Measurements from ENCODE around the gene PTGFRN.
A peak's percentile ranks its signal among the peaks of the same experiment; 100 is the strongest.
"Not testable (repeated sequence)": the region's sequence is repeated elsewhere in the genome, so short reads cannot be mapped to it uniquely, and the experiment has no call there.

PTGFRN gene

DNA sequence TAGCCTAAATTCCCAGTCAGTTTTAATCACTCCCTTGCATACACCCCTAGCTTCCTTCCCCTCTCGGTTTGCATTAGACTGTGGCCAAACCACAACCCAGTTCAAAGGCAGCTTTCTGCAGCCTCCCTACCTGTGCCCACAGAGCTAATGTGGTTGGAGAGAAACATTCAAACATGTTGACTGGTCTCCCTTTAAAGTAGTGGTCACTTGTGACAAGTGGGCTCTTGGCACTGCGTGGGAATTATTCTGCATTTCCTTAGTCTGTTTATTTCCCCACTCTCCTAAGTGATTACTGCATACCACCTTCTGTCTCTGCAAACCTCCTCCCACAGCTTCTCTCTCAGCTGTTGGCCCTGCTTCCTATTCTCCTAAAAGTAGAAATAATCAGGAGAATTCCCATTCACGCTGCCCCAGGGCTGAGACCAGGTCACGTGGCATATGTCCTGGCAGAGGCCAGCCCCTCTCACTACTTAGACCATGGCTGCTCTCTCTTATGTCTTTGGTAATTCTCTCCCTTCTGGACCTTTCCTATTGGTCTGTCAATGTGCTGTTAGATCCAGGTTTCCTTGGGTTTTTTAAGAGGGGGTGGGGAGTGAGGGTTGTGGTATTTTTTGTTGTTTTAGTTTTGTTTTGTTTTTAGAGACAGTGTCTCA, 53.4 kb downstream of the PTGFRN start:
- TF ChIP-seq, protein P1, sequence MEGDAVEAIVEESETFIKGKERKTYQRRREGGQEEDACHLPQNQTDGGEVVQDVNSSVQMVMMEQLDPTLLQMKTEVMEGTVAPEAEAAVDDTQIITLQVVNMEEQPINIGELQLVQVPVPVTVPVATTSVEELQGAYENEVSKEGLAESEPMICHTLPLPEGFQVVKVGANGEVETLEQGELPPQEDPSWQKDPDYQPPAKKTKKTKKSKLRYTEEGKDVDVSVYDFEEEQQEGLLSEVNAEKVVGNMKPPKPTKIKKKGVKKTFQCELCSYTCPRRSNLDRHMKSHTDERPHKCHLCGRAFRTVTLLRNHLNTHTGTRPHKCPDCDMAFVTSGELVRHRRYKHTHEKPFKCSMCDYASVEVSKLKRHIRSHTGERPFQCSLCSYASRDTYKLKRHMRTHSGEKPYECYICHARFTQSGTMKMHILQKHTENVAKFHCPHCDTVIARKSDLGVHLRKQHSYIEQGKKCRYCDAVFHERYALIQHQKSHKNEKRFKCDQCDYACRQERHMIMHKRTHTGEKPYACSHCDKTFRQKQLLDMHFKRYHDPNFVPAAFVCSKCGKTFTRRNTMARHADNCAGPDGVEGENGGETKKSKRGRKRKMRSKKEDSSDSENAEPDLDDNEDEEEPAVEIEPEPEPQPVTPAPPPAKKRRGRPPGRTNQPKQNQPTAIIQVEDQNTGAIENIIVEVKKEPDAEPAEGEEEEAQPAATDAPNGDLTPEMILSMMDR (IDR thresholded peaks at IDR 0.05; ENCODE audit: low read depth, low read length, missing control alignments) = no peak
- peak; percentile 16 for DNase-seq (ENCODE audit: low read depth)
- no peak overlapping the region for H3K4me3 ChIP-seq (ENCODE audit: low read depth, low read length)
- in situ Hi-C loops (cut with HindIII; ENCODE audit: low sequenced_read_pairs) = no loop called here

DNA sequence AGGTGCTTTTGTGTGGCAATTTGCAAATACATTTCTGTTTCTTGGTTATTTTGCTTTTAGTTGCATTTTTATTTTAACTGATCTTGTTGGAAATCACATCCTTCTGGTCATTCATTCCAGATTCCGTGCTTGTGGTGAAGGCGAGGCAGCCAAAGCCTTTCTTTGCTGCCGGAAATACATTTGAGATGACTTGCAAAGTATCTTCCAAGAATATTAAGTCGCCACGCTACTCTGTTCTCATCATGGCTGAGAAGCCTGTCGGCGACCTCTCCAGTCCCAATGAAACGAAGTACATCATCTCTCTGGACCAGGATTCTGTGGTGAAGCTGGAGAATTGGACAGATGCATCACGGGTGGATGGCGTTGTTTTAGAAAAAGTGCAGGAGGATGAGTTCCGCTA, 57.1 kb downstream of the PTGFRN start:
- no peak for DNase-seq (ENCODE audit: low read depth)
- TF ChIP-seq, protein P1 (IDR thresholded peaks at IDR 0.05; ENCODE audit: low read depth, low read length, missing control alignments) = no peak
- no peak overlapping the region for H3K4me3 ChIP-seq (ENCODE audit: low read depth, low read length)
- in situ Hi-C loops (cut with HindIII; ENCODE audit: low sequenced_read_pairs) = no loop called here

DNA sequence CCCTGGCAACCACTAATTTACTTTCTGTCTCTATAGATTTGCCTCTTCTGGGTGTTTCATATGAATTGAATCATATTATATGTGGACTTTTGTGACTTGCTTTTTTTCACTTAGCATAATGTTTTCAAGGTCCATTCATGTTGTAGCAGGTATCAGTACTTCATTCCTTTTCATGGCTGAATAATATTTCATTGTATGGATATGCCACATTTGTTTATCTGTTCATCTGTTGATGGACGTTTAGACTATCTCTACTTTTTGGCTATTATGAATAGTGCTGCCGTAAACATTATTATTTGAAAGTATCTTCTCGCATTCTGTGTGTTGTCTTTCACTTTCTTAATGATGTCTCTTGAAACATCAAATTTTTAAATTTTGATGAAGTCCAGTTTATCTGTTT, 59.0 kb downstream of the PTGFRN start:
- TF ChIP-seq, protein P1 (IDR thresholded peaks at IDR 0.05; ENCODE audit: low read depth, low read length, missing control alignments) = no peak
- in situ Hi-C loops (cut with HindIII; ENCODE audit: low sequenced_read_pairs) = no loop called here
- H3K4me3 ChIP-seq (ENCODE audit: low read depth, low read length) = no peak overlapping the region
- DNase-seq (ENCODE audit: low read depth) = no peak

DNA sequence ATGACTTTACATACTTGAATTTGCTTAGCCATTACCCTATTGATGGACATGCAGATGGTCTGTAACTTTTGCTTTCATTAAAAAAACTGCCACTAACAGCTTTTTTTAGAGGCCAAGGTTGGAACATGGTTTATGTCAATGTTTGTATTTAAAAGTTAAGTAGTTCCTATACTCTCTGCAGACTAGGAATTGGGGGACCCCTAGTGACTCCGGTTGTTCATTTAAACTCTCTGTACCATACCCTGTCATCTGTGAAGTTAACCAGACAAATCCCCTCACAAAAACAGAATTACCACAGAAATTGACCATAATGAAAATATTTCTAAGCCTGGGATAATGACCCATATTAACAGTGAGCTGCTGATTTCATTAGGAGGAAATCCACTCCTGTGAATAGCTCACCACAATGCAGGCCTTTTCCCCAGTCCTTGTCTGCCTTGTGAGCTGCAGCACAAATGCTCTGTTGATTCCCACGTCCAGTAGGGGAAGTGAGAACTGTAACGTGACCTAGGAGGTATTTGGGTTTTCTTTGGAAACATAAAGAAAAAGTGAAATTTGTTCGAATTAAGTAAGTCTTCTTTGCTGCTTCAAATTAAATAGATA, 61.6 kb downstream of the PTGFRN start:
- TF ChIP-seq, protein P1 (IDR thresholded peaks at IDR 0.05; ENCODE audit: low read depth, low read length, missing control alignments) = no peak
- DNase-seq (ENCODE audit: low read depth) = no peak
- in situ Hi-C loops (cut with HindIII; ENCODE audit: low sequenced_read_pairs) = no loop called here
- no peak overlapping the region for H3K4me3 ChIP-seq (ENCODE audit: low read depth, low read length)

DNA sequence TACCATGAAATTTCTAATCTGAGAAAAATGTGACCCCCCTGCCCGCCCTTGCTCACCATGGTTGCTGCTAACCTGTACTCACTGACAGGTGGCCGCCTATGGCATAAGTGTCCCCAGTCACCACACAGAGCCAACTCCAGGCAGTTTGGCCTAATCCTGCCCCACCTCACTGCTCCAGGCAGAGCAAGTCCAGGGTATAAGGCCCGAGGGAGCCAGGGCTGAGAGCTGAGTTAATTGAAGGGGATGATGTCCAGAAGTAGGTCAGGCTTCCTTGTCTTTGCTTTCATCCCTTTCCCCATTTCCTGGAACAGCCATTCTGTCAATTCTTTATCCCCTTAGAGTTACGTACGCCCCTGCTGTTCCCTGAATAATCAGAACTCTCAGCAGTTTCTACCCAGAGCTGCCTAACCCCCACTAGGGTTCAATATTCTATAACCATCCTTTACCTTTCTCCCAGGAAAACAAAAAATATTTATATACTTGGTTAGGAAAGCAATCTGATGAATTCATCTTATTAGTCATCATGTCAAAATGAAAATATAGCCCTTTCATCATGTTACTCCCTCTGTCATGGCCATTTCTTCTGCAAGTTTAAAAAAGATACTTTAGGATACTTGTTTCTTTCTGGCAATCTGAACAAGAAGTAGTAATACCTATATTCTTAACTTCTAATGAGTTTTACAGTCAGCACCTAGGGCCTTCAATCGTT, 62.4 kb downstream of the PTGFRN start:
- TF ChIP-seq, protein P1 (IDR thresholded peaks at IDR 0.05; ENCODE audit: low read depth, low read length, missing control alignments) = no peak
- in situ Hi-C loops (cut with HindIII; ENCODE audit: low sequenced_read_pairs) = no loop called here
- no peak overlapping the region for H3K4me3 ChIP-seq (ENCODE audit: low read depth, low read length)
- no peak for DNase-seq (ENCODE audit: low read depth)

DNA sequence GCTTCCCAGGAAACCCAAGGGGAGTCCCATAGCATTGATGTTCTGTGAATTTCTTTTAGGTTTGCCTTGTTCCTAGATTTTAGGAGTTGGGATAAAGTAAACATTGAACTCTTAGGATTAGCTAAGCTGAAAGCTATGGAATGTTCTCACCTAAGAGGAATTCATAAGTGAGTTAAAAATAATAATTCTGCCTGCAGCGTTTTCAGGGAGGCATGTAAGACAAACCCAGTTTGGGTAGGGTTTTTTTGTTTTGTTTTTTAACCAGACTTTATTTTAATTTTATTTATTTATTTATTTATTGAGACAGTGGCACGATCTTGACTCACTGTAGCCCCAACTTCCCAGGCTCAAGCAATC, 62.9 kb downstream of the PTGFRN start:
- TF ChIP-seq, protein P1 (IDR thresholded peaks at IDR 0.05; ENCODE audit: low read depth, low read length, missing control alignments) = no peak
- no peak overlapping the region for H3K4me3 ChIP-seq (ENCODE audit: low read depth, low read length)
- DNase-seq (ENCODE audit: low read depth) = no peak
- in situ Hi-C loops (cut with HindIII; ENCODE audit: low sequenced_read_pairs) = no loop called here

DNA sequence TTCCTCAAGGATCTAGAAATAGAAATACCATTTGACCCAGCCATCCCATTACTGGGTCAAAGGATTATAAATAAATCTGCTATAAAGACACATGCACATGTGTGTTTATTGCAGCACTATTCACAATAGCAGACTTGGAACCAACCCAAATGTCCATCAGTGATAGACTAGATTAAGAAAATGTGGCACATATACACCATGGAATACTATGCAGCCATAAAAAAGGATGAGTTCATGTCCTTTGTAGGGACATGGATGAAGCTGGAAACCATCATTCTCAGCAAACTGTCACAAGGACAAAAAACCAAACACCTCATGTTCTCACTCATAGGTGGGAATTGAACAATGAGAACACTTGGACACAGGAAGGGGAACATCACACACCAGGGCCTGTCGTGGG, 70.6 kb downstream of the PTGFRN start:
- H3K4me3 ChIP-seq (ENCODE audit: low read depth, low read length); in situ Hi-C loops (cut with HindIII; ENCODE audit: low sequenced_read_pairs); DNase-seq (ENCODE audit: low read depth): not testable (repeated sequence)

Measured in astrocyte of the cerebellum (primary cell).